HCT116 (cell line): ENCODE measurements around the gene PRPF40A. TPM values are rescaled to one million over a fixed set of nuclear protein-coding genes. Genes with fewer than 3 reads are reported as not detected.

Source experiments
- ATAC-seq: fragments of 200-7000 bp; cut with Tn5 transposase; 2 replicates; pipeline ENCODE4 v1.9.1; 2020; ENCODE audit warnings: mild to moderate bottlenecking, moderate library complexity
- BruUV-seq: library from RNA; stranded (reverse); fragments of 400-500 nt; replicated peaks from 2 replicates; lab custom pipeline; 2021; lab: Mats Ljungman, UMichigan
- CTCF ChIA-PET: fragments of 300-600 bp; sonication (Branson Sonifier 250); formaldehyde crosslinking; loops from one replicate; lab custom pipeline; 2021; ENCODE audit warnings: antibody characterized with exemption; lab: Charles Lee
- POLR2A ChIA-PET: fragments of 300-600, 350-600 bp; sonication (Branson Sonifier 250); formaldehyde crosslinking; loops from one replicate; lab custom pipeline; 2021; ENCODE audit warnings: antibody characterized with exemption; lab: Charles Lee
- RAD21 ChIA-PET, 2 experiments: fragments of 300-600 bp; sonication (Branson Sonifier 250); formaldehyde crosslinking; loops; one replicate each; lab custom pipeline; 2023; ENCODE audit warnings: low total read pairs in 2 of 2; ENCODE audit not compliant: uncharacterized antibody in 2 of 2, unreplicated experiment in 2 of 2, low non-redundant PET in 1 of 2; lab: Charles Lee
- DNase-seq: peaks from one replicate; pipeline ENCODE4 v3.0.0-alpha.2; 2010; ENCODE audit warnings: low read depth, low spot score
- H2AFZ ChIP-seq: fragments of 200-600 bp; shearing (Covaris generic), sonication (generic); 2 replicates; pipeline ENCODE4 v1.6.1; 2017; ENCODE audit warnings: low read depth, mixed run types, mixed read lengths, antibody characterized with exemption, low read length; ENCODE audit not compliant: poor library complexity, severe bottlenecking
- H3K27ac ChIP-seq: 2 replicates; pipeline ENCODE4 v1.5.1; 2012; ENCODE audit warnings: low read depth, low read length
- H3K27me3 ChIP-seq: fragments of 200-600 bp; sonication (generic); 2 replicates; pipeline ENCODE4 v1.6.1; 2016; ENCODE audit warnings: mixed run types, low read length, mixed read lengths; ENCODE audit not compliant: insufficient read depth
- H3K36me3 ChIP-seq, 2 experiments: fragments of 200-500 bp in 1 of 2; fragments of 200-600 bp in 1 of 2; sonication (Bioruptor generic) in 1 of 2; sonication (generic) in 1 of 2; 2 replicates each; pipeline versions ENCODE4 v1.5.1 to v1.6.1; 2014 to 2016; ENCODE audit warnings: low read length in 2 of 2, inconsistent platforms in 1 of 2, mixed read lengths in 1 of 2, mixed run types in 1 of 2; ENCODE audit not compliant: insufficient read depth in 2 of 2, control insufficient read depth in 1 of 2
- H3K4me1 ChIP-seq, 2 experiments: fragments of 200-600 bp in 1 of 2; sonication (generic) in 1 of 2; 2 replicates each; pipeline versions ENCODE4 v1.5.1 to v1.6.1; 2012 to 2017; ENCODE audit warnings: low read length in 2 of 2, inconsistent platforms in 1 of 2, mild to moderate bottlenecking in 1 of 2, mixed read lengths in 1 of 2, mixed run types in 1 of 2, moderate library complexity in 1 of 2; ENCODE audit not compliant: insufficient read depth in 2 of 2, control insufficient read depth in 1 of 2
- H3K4me2 ChIP-seq: fragments of 200-600 bp; sonication (generic); 2 replicates; pipeline ENCODE4 v1.6.1; 2017; ENCODE audit warnings: mixed run types, low read length, mixed read lengths
- H3K4me3 ChIP-seq, 2 experiments: fragments of 200-600 bp in 1 of 2; sonication (generic) in 1 of 2; replicated peaks in 1 of 2; 2 replicates each; pipeline ENCODE4 v1.5.1; 2011 to 2016; ENCODE audit warnings: low read length in 2 of 2, control low read depth in 1 of 2, low read depth in 1 of 2, mild to moderate bottlenecking in 1 of 2, mixed read lengths in 1 of 2, mixed run types in 1 of 2
- H3K79me2 ChIP-seq: fragments of 200-600 bp; sonication (generic); 2 replicates; pipeline ENCODE4 v1.6.1; 2017; ENCODE audit warnings: mild to moderate bottlenecking, mixed run types, low read length, moderate library complexity, mixed read lengths; ENCODE audit not compliant: insufficient read depth
- H3K9ac ChIP-seq: fragments of 200-600 bp; sonication (generic); 2 replicates; pipeline ENCODE4 v1.6.1; 2016; ENCODE audit warnings: low read length, mixed read lengths
- H3K9me2 ChIP-seq: fragments of 200-600 bp; sonication (generic), shearing (Covaris generic); 2 replicates; pipeline ENCODE4 v1.6.1; 2017; ENCODE audit warnings: mixed run types, mild to moderate bottlenecking, moderate library complexity; ENCODE audit not compliant: insufficient read depth
- H3K9me3 ChIP-seq, 2 experiments: fragments of 200-500 bp in 1 of 2; fragments of 200-600 bp in 1 of 2; sonication (Bioruptor generic) in 1 of 2; sonication (generic) in 1 of 2; 2 replicates each; pipeline ENCODE4 v1.6.1; 2014 to 2017; ENCODE audit warnings: low read length in 2 of 2, mixed read lengths in 2 of 2, inconsistent platforms in 1 of 2, low read depth in 1 of 2, mild to moderate bottlenecking in 1 of 2, mixed run types in 1 of 2, moderate library complexity in 1 of 2; ENCODE audit not compliant: control insufficient read depth in 1 of 2, insufficient read depth in 1 of 2
- H4K20me1 ChIP-seq: fragments of 200-600 bp; sonication (generic), shearing (Covaris generic); 2 replicates; pipeline ENCODE4 v1.6.1; 2017; ENCODE audit warnings: mixed run types, mild to moderate bottlenecking, moderate library complexity; ENCODE audit not compliant: insufficient read depth
- CEBPB ChIP-seq: IDR thresholded peaks from 2 replicates; pipeline ENCODE4 v1.6.1; 2012; ENCODE audit warnings: low read depth
- EGR1 ChIP-seq: IDR thresholded peaks from 2 replicates; pipeline ENCODE4 v1.6.1; 2012; ENCODE audit warnings: low read depth
- EZH2 ChIP-seq: fragments of 200-600 bp; sonication (generic); IDR thresholded peaks from 2 replicates; pipeline ENCODE4 v1.6.1; 2017; ENCODE audit warnings: antibody characterized with exemption, mixed run types
- EZH2phosphoT487 ChIP-seq: fragments of 200-600 bp; IDR thresholded peaks from 2 replicates; pipeline ENCODE4 v1.6.1; 2018; ENCODE audit warnings: antibody characterized with exemption, borderline replicate concordance
- FOSL1 ChIP-seq: IDR thresholded peaks from 2 replicates; pipeline ENCODE4 v1.6.1; 2012; ENCODE audit warnings: low read depth
- POLR2A ChIP-seq: IDR thresholded peaks from 2 replicates; pipeline ENCODE4 v1.7.0; 2011; ENCODE audit warnings: borderline replicate concordance; ENCODE audit not compliant: insufficient read depth, insufficient read length; ENCODE audit errors: extremely low read depth
- RAD21 ChIP-seq: IDR thresholded peaks from 2 replicates; pipeline ENCODE4 v1.6.1; 2012; ENCODE audit warnings: low read depth, mild to moderate bottlenecking
- SIN3A ChIP-seq: IDR thresholded peaks from 2 replicates; pipeline ENCODE4 v1.6.1; 2012; ENCODE audit warnings: low read depth
- SP1 ChIP-seq: IDR thresholded peaks from 2 replicates; pipeline ENCODE4 v1.6.1; 2012; ENCODE audit warnings: low read depth
- TCF7L2 ChIP-seq: IDR thresholded peaks from 2 replicates; pipeline ENCODE4 v1.7.0; 2011; ENCODE audit warnings: borderline replicate concordance, inconsistent platforms; ENCODE audit not compliant: insufficient read depth, insufficient read length; ENCODE audit errors: extremely low read depth
- YY1 ChIP-seq: IDR thresholded peaks from 2 replicates; pipeline ENCODE4 v1.6.1; 2011; ENCODE audit warnings: low read length, low read depth, moderate library complexity, mild to moderate bottlenecking; ENCODE audit not compliant: insufficient replicate concordance; ENCODE audit errors: extremely low read depth
- ZNF274 ChIP-seq: fragments of 200-500 bp; sonication (Bioruptor generic); IDR thresholded peaks from 2 replicates; pipeline ENCODE4 v1.6.1; 2014; ENCODE audit warnings: mild to moderate bottlenecking, low read depth, low read length, inconsistent platforms
- intact Hi-C: fragments of 100-400 bp; cut with micrococcal nuclease; formaldehyde crosslinking; loops from 2 replicates; pipeline ENCODE4 v1.10.0; 2022
- total RNA-seq: library from RNA; stranded (reverse); gene quantifications from one replicate; pipeline ENCODE4 v1.2.1, GENCODE V29; 2021; ENCODE audit not compliant: unreplicated experiment
- TF ChIP-seq, protein P1 (sequence below): IDR thresholded peaks from 2 replicates; pipeline ENCODE4 v1.6.1; 2012; ENCODE audit warnings: low read depth
- TF ChIP-seq, protein P2 (sequence below), 3 experiments: fragments of 200-600 bp in 1 of 3; sonication (generic) in 1 of 3; IDR thresholded peaks in 2 of 3; conservative IDR thresholded peaks in 1 of 3; 2 replicates each; pipeline ENCODE4 v1.5.1; 2012 to 2017; ENCODE audit warnings: low read depth in 2 of 3, low read length in 2 of 3, antibody characterized with exemption in 1 of 3, borderline replicate concordance in 1 of 3, control low read depth in 1 of 3, mild to moderate bottlenecking in 1 of 3, mixed read lengths in 1 of 3, mixed run types in 1 of 3, moderate library complexity in 1 of 3; ENCODE audit not compliant: insufficient read depth in 1 of 3
- TF ChIP-seq, protein P3 (sequence below): IDR thresholded peaks from 2 replicates; pipeline ENCODE4 v1.6.1; 2012
- TF ChIP-seq, protein P4 (sequence below): IDR thresholded peaks from 2 replicates; pipeline ENCODE4 v1.6.1; 2012

Gene PRPF40A
- total RNA-seq, 1 experiment from 2014 or later = 171 TPM

DNA sequence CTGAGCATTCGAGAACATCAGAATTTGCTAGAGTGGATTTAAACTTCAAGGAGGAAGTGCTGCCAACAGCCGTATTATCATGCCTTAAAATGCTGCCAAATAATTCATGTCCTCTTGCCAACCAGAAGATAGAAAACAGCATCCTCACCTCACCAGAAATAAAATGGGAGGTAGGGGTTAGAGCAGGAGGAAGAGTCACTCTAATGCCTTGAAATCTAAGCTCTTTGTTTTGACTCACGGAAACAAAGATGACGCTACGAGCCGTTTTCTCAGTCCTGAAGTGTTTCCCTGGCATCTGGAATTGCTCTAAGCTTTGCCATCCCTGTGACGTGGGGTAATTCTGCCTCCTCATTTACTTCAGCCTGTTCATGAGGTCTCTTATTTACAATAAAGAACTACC is 97.1 kb downstream of the PRPF40A start:
- no peak overlapping the region for H3K27ac ChIP-seq
- H3K27me3 ChIP-seq = no peaks in the 10 kb centered on the region
- DNase-seq = no peak
- ATAC-seq = no peak
- POLR2A ChIA-PET = no interaction called here
- H3K4me2 ChIP-seq = no peak overlapping the region
- BruUV-seq = no TSS peak
- no peak for TF ChIP-seq CEBPB
- TF ChIP-seq TCF7L2 = no peak
- TF ChIP-seq YY1 = no peak
- no peak for TF ChIP-seq ZNF274
- no peak for TF ChIP-seq SP1
- H3K9me3 ChIP-seq = no peaks in the 10 kb centered on the region
- H4K20me1 ChIP-seq = no peaks in the 10 kb centered on the region
- CTCF ChIA-PET = no interaction called here
- H2AFZ ChIP-seq = no peak overlapping the region
- RAD21 ChIA-PET = no interaction called here
- peaks cover 2 to 4% of the 10 kb centered on the region in 2 experiments; a peak in 2 of 4 replicates for H3K36me3 ChIP-seq
- no peaks in the 10 kb centered on the region for H3K9me2 ChIP-seq
- H3K4me3 ChIP-seq = no peak overlapping the region
- intact Hi-C loops = loop anchor here (10.0 kb wide), 1 partner anchor 285 kb away; the partner anchor contains the start of gene FMNL2
- no peak overlapping the region for H3K9ac ChIP-seq
- H3K79me2 ChIP-seq = no peaks in the 10 kb centered on the region
- H3K4me1 ChIP-seq = no peaks in the 10 kb centered on the region

DNA sequence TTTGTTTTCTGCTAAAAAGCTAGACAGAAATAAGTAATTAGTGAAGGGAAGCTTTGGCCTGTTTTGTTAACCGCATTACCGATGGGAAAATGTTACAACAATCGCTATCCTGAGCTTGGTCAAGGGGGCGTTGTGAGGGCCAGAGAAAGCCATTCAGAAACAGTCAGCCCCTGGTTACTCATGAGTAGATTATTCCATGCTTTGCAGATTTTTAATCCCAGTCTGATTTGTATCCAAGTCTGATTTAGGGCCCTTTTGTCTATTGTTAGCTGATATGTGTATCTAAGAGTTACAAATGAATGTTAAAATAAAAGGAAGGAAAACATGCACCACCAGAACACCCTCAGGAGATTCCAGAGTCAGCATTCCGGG is 99.1 kb downstream of the PRPF40A start:
- Histone ChIP-seq H3K27ac (no peak overlapping the region), H4K20me1 (no peaks in the 10 kb centered on the region), H3K36me3 (peaks cover 4 to 5% of the 10 kb centered on the region in 2 experiments; a peak in 2 of 4 replicates), H3K4me1 (no peaks in the 10 kb centered on the region), H3K9ac (no peak overlapping the region), H2AFZ (no peak overlapping the region), H3K4me2 (no peak overlapping the region), H3K9me3 (no peaks in the 10 kb centered on the region), H3K79me2 (no peaks in the 10 kb centered on the region), H3K27me3 (no peaks in the 10 kb centered on the region), H3K4me3 (no peak overlapping the region), H3K9me2 (no peaks in the 10 kb centered on the region)
- no peak for DNase-seq
- ChIA-PET CTCF (interaction anchor here (0.6 to 1.8 kb wide), 2 partner anchors 17 to 30 kb away, joined by 3 to 8 read pairs; no protein-coding TSS in a partner anchor), POLR2A (no interaction called here), RAD21 (no interaction called here)
- no TSS peak for BruUV-seq
- intact Hi-C loops = no loop called here
- ATAC-seq = no peak
- TF ChIP-seq, protein P1, sequence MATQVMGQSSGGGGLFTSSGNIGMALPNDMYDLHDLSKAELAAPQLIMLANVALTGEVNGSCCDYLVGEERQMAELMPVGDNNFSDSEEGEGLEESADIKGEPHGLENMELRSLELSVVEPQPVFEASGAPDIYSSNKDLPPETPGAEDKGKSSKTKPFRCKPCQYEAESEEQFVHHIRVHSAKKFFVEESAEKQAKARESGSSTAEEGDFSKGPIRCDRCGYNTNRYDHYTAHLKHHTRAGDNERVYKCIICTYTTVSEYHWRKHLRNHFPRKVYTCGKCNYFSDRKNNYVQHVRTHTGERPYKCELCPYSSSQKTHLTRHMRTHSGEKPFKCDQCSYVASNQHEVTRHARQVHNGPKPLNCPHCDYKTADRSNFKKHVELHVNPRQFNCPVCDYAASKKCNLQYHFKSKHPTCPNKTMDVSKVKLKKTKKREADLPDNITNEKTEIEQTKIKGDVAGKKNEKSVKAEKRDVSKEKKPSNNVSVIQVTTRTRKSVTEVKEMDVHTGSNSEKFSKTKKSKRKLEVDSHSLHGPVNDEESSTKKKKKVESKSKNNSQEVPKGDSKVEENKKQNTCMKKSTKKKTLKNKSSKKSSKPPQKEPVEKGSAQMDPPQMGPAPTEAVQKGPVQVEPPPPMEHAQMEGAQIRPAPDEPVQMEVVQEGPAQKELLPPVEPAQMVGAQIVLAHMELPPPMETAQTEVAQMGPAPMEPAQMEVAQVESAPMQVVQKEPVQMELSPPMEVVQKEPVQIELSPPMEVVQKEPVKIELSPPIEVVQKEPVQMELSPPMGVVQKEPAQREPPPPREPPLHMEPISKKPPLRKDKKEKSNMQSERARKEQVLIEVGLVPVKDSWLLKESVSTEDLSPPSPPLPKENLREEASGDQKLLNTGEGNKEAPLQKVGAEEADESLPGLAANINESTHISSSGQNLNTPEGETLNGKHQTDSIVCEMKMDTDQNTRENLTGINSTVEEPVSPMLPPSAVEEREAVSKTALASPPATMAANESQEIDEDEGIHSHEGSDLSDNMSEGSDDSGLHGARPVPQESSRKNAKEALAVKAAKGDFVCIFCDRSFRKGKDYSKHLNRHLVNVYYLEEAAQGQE = no peak
- TF ChIP-seq RAD21 (no peak), POLR2A (no peak), EZH2 (no peak), SIN3A (no peak), EGR1 (no peak), SP1 (no peak), FOSL1 (no peak), ZNF274 (no peak), YY1 (no peak), EZH2phosphoT487 (no peak)
- TF ChIP-seq, protein P2, sequence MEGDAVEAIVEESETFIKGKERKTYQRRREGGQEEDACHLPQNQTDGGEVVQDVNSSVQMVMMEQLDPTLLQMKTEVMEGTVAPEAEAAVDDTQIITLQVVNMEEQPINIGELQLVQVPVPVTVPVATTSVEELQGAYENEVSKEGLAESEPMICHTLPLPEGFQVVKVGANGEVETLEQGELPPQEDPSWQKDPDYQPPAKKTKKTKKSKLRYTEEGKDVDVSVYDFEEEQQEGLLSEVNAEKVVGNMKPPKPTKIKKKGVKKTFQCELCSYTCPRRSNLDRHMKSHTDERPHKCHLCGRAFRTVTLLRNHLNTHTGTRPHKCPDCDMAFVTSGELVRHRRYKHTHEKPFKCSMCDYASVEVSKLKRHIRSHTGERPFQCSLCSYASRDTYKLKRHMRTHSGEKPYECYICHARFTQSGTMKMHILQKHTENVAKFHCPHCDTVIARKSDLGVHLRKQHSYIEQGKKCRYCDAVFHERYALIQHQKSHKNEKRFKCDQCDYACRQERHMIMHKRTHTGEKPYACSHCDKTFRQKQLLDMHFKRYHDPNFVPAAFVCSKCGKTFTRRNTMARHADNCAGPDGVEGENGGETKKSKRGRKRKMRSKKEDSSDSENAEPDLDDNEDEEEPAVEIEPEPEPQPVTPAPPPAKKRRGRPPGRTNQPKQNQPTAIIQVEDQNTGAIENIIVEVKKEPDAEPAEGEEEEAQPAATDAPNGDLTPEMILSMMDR (IDR thresholded peaks at IDR 0.05 in 2 of 3, conservative IDR thresholded peaks at IDR 0.05 in 1 of 3; ENCODE audit: borderline replicate concordance in 1 of 3, insufficient read depth in 1 of 3, low read depth in 2 of 3, low read length in 2 of 3) = no peak
- TF ChIP-seq, protein P3, sequence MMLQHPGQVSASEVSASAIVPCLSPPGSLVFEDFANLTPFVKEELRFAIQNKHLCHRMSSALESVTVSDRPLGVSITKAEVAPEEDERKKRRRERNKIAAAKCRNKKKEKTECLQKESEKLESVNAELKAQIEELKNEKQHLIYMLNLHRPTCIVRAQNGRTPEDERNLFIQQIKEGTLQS = no peak
- TF ChIP-seq, protein P4, sequence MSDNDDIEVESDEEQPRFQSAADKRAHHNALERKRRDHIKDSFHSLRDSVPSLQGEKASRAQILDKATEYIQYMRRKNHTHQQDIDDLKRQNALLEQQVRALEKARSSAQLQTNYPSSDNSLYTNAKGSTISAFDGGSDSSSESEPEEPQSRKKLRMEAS = no peak
